B cell (primary cell): ENCODE results near the gene JPH3. TPM values are rescaled to one million over a fixed set of nuclear protein-coding genes. Genes with fewer than 3 reads are reported as not detected.

ENCODE experiments used
- ATAC-seq: fragments of 200-7000 bp; cut with Tn5 transposase; one replicate; pipeline ENCODE4 v1.10.0; 2021; ENCODE audit warnings: low read depth, mild to moderate bottlenecking, moderate number of reproducible peaks, moderate library complexity
- CTCF ChIA-PET: fragments of 350-600 bp; sonication (Branson Sonifier 250); formaldehyde crosslinking; loops from one replicate; lab custom pipeline; 2021; ENCODE audit warnings: antibody characterized with exemption, inconsistent platforms; lab: Charles Lee
- POLR2A ChIA-PET: fragments of 350-600 bp; sonication (Branson Sonifier 250); formaldehyde crosslinking; loops from one replicate; lab custom pipeline; 2021; ENCODE audit warnings: antibody characterized with exemption; lab: Charles Lee
- DNase-seq: peaks from one replicate; pipeline ENCODE4 v3.0.0; 2013
- H2AFZ ChIP-seq: 2 replicates; pipeline ENCODE4 v1.6.1; 2012; ENCODE audit warnings: mild to moderate bottlenecking, low read depth, low read length; ENCODE audit not compliant: insufficient read depth, poor library complexity, severe bottlenecking
- H3K27ac ChIP-seq, 2 donors: 1 replicate in 1 of 2; 2 replicates in 1 of 2; pipeline ENCODE4 v1.5.1; 2012 to 2013; ENCODE audit warnings: low read length in 2 of 2, mild to moderate bottlenecking in 2 of 2, moderate library complexity in 1 of 2
- H3K27me3 ChIP-seq, 4 experiments: fragments of 200-600 bp in 1 of 4; sonication (generic) in 1 of 4; replicated peaks in 1 of 4; 1 replicate in 2 of 4; 2 replicates in 2 of 4; pipeline versions ENCODE4 v1.6.1 to v1.7.0; 2013 to 2016; ENCODE audit warnings: low read length in 3 of 4, mild to moderate bottlenecking in 2 of 4, mixed read lengths in 1 of 4, moderate library complexity in 1 of 4; ENCODE audit not compliant: insufficient read depth in 4 of 4, control insufficient read depth in 3 of 4; ENCODE audit errors: control extremely low read depth in 1 of 4
- H3K36me3 ChIP-seq, 2 experiments: replicated peaks in 1 of 2; 1 replicate in 1 of 2; 2 replicates in 1 of 2; pipeline versions ENCODE4 v1.6.1 to v1.7.1; 2013; ENCODE audit warnings: low read length in 1 of 2; ENCODE audit not compliant: insufficient read depth in 2 of 2, control insufficient read depth in 1 of 2; ENCODE audit errors: control extremely low read depth in 1 of 2, extremely low read depth in 1 of 2
- H3K4me1 ChIP-seq, 2 donors: fragments of 200-600 bp in 1 of 2; sonication (generic) in 1 of 2; 1 replicate in 1 of 2; 2 replicates in 1 of 2; pipeline versions ENCODE4 v1.5.1 to v1.6.1; 2013 to 2017; ENCODE audit warnings: low read length in 2 of 2; ENCODE audit not compliant: control insufficient read depth in 2 of 2, insufficient read depth in 2 of 2
- H3K4me2 ChIP-seq: replicated peaks from 2 replicates; pipeline ENCODE3; 2012; ENCODE audit warnings: mild to moderate bottlenecking, low read depth, low read length; ENCODE audit not compliant: poor library complexity, severe bottlenecking
- H3K4me3 ChIP-seq, 5 experiments: fragments of 200-600 bp in 1 of 5; sonication (generic) in 1 of 5; 1 replicate in 3 of 5; 2 replicates in 2 of 5; pipeline versions ENCODE4 v1.5.1 to v1.7.0; 2011 to 2016; ENCODE audit warnings: low read length in 4 of 5, mild to moderate bottlenecking in 4 of 5, low read depth in 2 of 5, control low read depth in 1 of 5, moderate library complexity in 1 of 5; ENCODE audit not compliant: insufficient read depth in 1 of 5; ENCODE audit errors: control extremely low read depth in 1 of 5, extremely low read depth in 1 of 5
- H3K79me2 ChIP-seq: fragments of 200-600 bp; sonication (generic); one replicate; pipeline ENCODE4 v1.6.0; 2016; ENCODE audit warnings: low read length; ENCODE audit not compliant: control insufficient read depth, insufficient read depth
- H3K9ac ChIP-seq: fragments of 200-600 bp; sonication (generic); 2 replicates; pipeline ENCODE4 v1.6.1; 2017; ENCODE audit warnings: mild to moderate bottlenecking, low read length, moderate library complexity
- H3K9me3 ChIP-seq, 3 donors: one replicate each; pipeline versions ENCODE4 v1.6.1 to v1.7.1; 2013; ENCODE audit warnings: low read length in 2 of 3; ENCODE audit not compliant: control insufficient read depth in 2 of 3, insufficient read depth in 1 of 3; ENCODE audit errors: control extremely low read depth in 1 of 3
- H4K20me1 ChIP-seq: 2 replicates; pipeline ENCODE4 v1.6.0; 2012; ENCODE audit warnings: mild to moderate bottlenecking, low read length; ENCODE audit not compliant: insufficient read depth, control insufficient read depth, poor library complexity, severe bottlenecking
- H3K27ac Mint-ChIP-seq: one replicate; pipeline ENCODE4 v1.8.0; 2021; ENCODE audit warnings: mixed read lengths
- H3K27me3 Mint-ChIP-seq: one replicate; pipeline ENCODE4 v1.8.0; 2021; ENCODE audit warnings: mixed read lengths
- H3K4me1 Mint-ChIP-seq: one replicate; pipeline ENCODE4 v1.8.0; 2021; ENCODE audit warnings: mixed read lengths
- H3K4me3 Mint-ChIP-seq: one replicate; pipeline ENCODE4 v1.8.0; 2021; ENCODE audit warnings: mixed read lengths
- H3K9me3 Mint-ChIP-seq: one replicate; pipeline ENCODE4 v1.8.0; 2022; ENCODE audit warnings: mixed read lengths; ENCODE audit not compliant: insufficient read depth
- EZH2 ChIP-seq: IDR thresholded peaks from 2 replicates; pipeline ENCODE4 v1.6.1; 2012; ENCODE audit warnings: borderline replicate concordance, low read depth, mild to moderate bottlenecking, moderate library complexity, low read length; ENCODE audit not compliant: insufficient read depth, poor library complexity, severe bottlenecking
- WGBS: methylation state at CpG from one replicate; pipeline ENCODE4 v1.1.5; 2013; ENCODE audit warnings: missing lambda C conversion rate; ENCODE audit not compliant: insufficient coverage; 5-methylcytosine and 5-hydroxymethylcytosine counted together
- intact Hi-C: fragments of 100-400 bp; cut with micrococcal nuclease; formaldehyde crosslinking; loops from one replicate; pipeline ENCODE4 v1.10.0; 2022
- polyA plus RNA-seq: library from polyadenylated mRNA; depleted of rRNA; stranded (reverse); fragments of >200 nt; gene quantifications from 2 replicates; pipeline ENCODE4 v1.2.3, GENCODE V29; 2012
- total RNA-seq, 2 donors: library from RNA; stranded (reverse); fragments of 120-200 nt in 1 of 2; gene quantifications; 1 replicate in 1 of 2; 2 replicates in 1 of 2; pipeline versions ENCODE4 v1.2.3 to v1.2.4, GENCODE V29; 2013 to 2022
- TF ChIP-seq, protein P1 (sequence below): fragments of 200-600 bp; IDR thresholded peaks from one replicate; pipeline ENCODE4 v1.8.0; 2022; ENCODE audit warnings: antibody characterized with exemption, mild to moderate bottlenecking

The JPH3 gene
- total and polyA plus RNA-seq, 2 donors (not counting 1 experiment from before 2014, with no cell fraction given), result not detected

DNA sequence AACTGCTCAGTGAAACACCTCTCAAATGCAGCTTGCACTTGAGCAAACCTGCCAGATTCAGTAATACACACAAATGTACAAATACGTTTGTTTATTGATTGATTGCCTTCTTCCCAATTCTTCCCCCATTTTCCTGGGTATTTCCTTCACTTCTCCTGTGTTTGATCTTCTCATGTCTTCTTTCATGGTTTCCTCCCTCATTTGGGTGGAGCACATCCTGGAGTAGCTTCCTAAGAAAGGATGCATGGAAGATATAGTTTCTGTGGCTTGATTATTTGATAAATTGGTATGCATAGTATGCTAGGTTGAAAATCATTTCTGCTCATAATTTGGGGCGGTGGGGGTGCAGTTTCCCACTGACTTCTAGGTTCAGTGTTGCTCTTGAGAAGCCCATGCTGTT, 28.8 kb downstream of the JPH3 start:
- intact Hi-C loops, result loop anchor here (10.0 kb wide), 1 partner anchor 136 kb away; the partner anchor contains the start of gene ZCCHC14
- POLR2A ChIA-PET, result no interaction called here
- H3K9me3 ChIP-seq, result peaks cover 0 to 8% (median 5%) of the 10 kb centered on the region in 3 donors
- no peak for DNase-seq
- no peak overlapping the region for H3K27ac Mint-ChIP-seq
- H3K79me2 ChIP-seq, result no peaks in the 10 kb centered on the region
- peaks cover 10% of the 10 kb centered on the region for H3K4me1 Mint-ChIP-seq
- H3K27me3 Mint-ChIP-seq, result peaks cover 35% of the 10 kb centered on the region
- H3K4me3 ChIP-seq, result no peak overlapping the region
- no peak for TF ChIP-seq EZH2
- TF ChIP-seq, protein P1, sequence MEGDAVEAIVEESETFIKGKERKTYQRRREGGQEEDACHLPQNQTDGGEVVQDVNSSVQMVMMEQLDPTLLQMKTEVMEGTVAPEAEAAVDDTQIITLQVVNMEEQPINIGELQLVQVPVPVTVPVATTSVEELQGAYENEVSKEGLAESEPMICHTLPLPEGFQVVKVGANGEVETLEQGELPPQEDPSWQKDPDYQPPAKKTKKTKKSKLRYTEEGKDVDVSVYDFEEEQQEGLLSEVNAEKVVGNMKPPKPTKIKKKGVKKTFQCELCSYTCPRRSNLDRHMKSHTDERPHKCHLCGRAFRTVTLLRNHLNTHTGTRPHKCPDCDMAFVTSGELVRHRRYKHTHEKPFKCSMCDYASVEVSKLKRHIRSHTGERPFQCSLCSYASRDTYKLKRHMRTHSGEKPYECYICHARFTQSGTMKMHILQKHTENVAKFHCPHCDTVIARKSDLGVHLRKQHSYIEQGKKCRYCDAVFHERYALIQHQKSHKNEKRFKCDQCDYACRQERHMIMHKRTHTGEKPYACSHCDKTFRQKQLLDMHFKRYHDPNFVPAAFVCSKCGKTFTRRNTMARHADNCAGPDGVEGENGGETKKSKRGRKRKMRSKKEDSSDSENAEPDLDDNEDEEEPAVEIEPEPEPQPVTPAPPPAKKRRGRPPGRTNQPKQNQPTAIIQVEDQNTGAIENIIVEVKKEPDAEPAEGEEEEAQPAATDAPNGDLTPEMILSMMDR, result no peak
- H3K4me3 Mint-ChIP-seq, result no peak overlapping the region
- no peak overlapping the region for H3K4me2 ChIP-seq
- H3K27ac ChIP-seq, result no peak overlapping the region
- ATAC-seq, result no peak
- no peak overlapping the region for H2AFZ ChIP-seq
- no peaks in the 10 kb centered on the region for H3K9me3 Mint-ChIP-seq
- H3K27me3 ChIP-seq, result peaks cover 0 to 24% (median 0%) of the 10 kb centered on the region in 4 experiments
- no peak overlapping the region for H3K9ac ChIP-seq
- H4K20me1 ChIP-seq, result no peaks in the 10 kb centered on the region
- WGBS, result 100% methylated on average over 2 of the region's 2 CpGs
- CTCF ChIA-PET, result interaction anchor here (1.3 kb wide), 1 partner anchor 80 kb away, joined by 3 read pairs; no protein-coding TSS in a partner anchor
- no peaks in the 10 kb centered on the region for H3K36me3 ChIP-seq
- peaks cover 13 to 18% of the 10 kb centered on the region in 2 donors for H3K4me1 ChIP-seq

DNA sequence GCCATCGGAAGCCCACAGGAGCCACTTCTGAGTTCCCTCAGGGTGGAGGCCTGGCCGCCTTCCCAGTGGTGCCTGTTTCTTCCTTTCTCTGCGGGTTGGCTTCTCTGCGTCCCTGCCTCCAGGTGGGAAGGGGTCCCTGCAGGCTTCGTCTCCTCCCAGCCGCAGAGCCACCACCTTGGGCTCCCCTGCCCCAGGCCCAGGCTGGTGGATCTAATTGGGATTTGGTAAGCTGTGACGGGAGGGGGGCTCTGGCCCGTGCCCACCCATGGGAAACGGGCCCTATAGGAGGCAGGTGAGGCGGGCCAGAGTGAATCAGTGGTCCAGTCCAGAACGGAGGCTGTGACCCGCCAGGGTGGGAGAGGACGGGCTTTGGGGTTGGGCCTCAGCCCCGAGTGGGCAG, 32.1 kb downstream of the JPH3 start:
- DNase-seq (no peak), ATAC-seq (no peak)
- peaks cover 0 to 8% (median 5%) of the 10 kb centered on the region in 3 donors for H3K9me3 ChIP-seq
- Mint-ChIP-seq H3K9me3 (no peaks in the 10 kb centered on the region), H3K4me1 (peaks cover 18% of the 10 kb centered on the region), H3K4me3 (no peak overlapping the region), H3K27ac (no peak overlapping the region), H3K27me3 (peaks cover 27% of the 10 kb centered on the region)
- no peak overlapping the region for H3K9ac ChIP-seq
- H3K79me2 ChIP-seq, result no peaks in the 10 kb centered on the region
- no peaks in the 10 kb centered on the region for H3K36me3 ChIP-seq
- H3K27ac ChIP-seq, result no peak overlapping the region
- H4K20me1 ChIP-seq, result no peaks in the 10 kb centered on the region
- peaks cover 0 to 18% (median 0%) of the 10 kb centered on the region in 4 experiments for H3K27me3 ChIP-seq
- H2AFZ ChIP-seq, result no peak overlapping the region
- intact Hi-C loops, result loop anchor here (10.0 kb wide), 1 partner anchor 140 kb away; the partner anchor contains the start of gene ZCCHC14
- WGBS, result 92% methylated on average over 13 of the region's 14 CpGs
- H3K4me3 ChIP-seq, result no peak overlapping the region
- ChIA-PET POLR2A (no interaction called here), CTCF (interaction anchor here (1.2 to 3.7 kb wide), 8 partner anchors 9 to 1071 kb away, joined by 3 to 40 read pairs (median 24); no protein-coding TSS in a partner anchor)
- H3K4me1 ChIP-seq, result peaks cover 13 to 23% of the 10 kb centered on the region in 2 donors
- H3K4me2 ChIP-seq, result no peak overlapping the region
- TF ChIP-seq, protein P1, result no peak
- no peak for TF ChIP-seq EZH2
